Activated T-cell treated with anti-CD3 and anti-CD28 coated beads for 48 hours (primary cell): ENCODE data around the gene SIRT7.

Experiments used
- DNase-seq: peaks from one replicate; pipeline ENCODE4 v3.0.0-alpha.2; 2020; ENCODE audit warnings: low read depth

Gene SIRT7

DNA sequence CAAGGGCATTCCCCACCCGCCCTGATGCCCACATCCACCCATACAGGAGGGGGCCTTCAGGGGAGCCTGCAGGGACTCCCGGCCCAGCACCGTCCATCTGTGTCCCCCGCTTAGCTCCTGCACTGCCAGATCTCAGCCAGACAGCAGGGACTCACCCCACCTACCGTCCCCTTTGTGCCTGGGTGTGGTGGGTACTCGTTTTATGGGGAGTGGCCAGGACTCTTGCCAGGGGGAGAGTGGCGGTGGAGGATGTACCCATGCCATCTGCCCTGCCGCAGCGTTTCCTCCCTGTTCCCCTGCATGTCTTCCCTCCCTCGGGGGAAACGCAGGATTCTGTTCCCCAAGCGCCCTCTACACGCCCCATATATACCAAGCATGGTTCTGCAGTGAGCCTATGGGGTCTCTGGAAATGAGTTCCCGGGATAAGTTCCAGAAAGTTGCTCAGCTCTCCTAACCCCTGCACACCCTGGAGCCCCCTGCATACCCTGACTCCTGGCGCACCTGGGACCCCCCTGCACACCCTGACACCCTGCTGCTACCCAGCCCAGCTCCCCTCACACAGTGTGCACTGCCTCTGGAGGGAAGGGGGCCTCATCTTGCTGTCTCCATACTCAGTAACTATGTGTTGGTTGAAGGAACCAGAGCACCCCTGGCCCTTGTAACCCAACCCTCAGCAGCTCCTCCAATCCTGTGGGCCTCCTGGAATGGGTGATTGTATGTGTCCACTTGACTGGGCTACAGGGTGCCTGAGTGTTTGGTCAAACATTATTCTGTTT lies 13.8 kb upstream of the SIRT7 start:
- DNase-seq = no peak

DNA sequence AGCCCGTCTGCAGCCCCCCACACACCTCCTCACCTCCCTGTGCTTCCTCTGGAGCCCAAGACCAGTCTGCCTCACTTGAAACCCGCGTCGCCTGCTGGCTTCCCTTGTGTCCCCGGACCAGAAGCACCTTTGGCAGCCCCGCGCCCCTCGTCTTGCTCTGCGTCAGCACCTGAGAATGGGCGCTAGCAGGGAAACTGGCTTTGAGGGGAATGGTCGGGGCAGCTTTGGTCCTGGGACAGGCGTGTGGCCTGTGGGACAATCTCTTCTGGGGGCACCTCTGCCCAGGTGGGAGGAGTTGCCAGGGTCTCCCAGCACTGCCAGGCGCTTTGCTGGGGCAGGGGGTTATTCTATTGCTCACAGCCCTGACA lies 13.2 kb upstream of the SIRT7 start:
- DNase-seq = no peak

- no peak for DNase-seq
Observed at GRCh38 chr17:81930142-81931125, 12.5 kb upstream of the SIRT7 start.

GRCh38 chr17:81929253-81930141 lies 11.5 kb upstream of the SIRT7 start:
- no peak for DNase-seq

DNA sequence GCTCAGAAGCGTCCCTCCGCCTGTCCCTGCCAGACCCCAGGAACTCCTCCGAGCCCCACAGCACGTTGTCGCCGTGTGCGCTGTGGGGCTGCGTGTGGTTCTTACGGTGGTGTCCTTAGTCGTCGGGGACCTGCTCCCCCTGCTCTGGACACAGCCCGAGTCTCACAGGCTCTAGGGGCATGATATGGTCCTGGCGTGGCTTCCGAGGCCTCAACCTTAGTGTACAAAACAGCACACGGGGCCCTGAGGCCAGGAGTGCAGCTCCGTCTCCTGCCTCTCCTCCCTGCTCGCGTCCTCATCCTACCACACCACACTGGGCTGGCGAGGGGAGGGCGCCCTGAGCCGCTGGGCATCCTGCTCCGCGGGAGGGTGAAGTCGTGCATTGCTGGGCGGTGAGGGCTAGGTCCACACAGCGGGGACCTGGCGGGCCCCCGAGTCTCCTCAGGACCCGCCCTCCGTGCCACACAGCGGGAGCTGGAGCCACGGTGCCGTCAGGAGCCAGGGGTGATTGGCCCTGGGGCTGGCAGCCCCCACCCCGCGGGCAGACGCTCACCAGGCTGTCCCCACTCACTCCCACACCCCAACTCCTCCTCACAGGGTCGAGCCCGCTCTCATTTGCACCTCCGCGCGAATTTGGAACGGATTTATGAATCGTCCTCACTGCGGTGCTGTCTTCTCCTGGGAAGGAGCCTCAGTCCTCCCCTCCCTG lies 10.7 kb upstream of the SIRT7 start:
- DNase-seq = no peak

DNA sequence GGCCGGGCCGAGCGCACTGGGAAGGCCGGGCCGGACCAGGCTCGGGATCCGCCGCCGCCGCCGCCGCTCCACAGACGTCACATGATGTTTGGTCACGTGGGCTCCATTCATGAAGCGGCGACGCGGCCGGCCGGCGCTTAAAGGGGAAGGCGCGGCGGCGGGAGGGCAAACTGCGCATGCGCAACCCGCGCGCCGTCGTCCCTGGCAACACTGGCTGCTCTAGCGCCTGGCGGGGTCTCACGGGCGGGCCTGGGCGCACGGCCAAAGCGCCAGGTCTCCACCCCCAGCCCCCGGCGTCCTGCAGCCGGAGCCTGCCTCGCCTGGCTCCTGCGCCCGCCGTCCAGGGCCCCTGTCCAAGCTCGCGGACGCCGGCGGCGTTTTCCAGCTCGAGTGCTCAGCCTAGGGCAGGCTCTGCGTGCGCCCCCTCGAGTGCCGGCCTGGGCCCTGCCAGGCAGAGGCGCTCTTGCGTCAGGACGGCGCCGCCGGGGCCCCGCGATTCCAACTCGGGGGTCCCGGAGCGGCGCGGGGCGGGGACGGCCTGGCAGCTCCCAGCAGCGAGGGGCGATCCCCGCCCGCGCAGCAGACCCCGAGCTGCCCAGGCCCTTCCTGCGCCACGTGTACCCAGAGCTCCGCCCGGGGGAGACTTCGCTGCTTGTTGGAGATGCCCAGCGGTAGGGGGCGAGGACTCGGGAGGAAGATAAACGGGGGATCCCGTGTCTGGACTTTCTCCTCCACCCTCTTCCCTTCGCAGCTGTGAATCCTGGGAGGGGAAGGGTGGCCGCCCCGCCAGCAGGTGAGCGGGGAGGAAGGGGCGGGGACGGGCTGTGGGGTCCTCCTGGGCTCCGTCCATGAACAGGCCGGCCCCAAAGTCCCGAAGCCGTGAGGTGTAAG lies 9.9 kb upstream of the SIRT7 start, which contains the start of gene MAFG:
TSS of gene MAFG (minus strand) at position 83 of the 891 bp plus-strand sequence. CDS start 4,550 bp downstream, outside the sequence.
- peak; percentile 89 for DNase-seq

DNA sequence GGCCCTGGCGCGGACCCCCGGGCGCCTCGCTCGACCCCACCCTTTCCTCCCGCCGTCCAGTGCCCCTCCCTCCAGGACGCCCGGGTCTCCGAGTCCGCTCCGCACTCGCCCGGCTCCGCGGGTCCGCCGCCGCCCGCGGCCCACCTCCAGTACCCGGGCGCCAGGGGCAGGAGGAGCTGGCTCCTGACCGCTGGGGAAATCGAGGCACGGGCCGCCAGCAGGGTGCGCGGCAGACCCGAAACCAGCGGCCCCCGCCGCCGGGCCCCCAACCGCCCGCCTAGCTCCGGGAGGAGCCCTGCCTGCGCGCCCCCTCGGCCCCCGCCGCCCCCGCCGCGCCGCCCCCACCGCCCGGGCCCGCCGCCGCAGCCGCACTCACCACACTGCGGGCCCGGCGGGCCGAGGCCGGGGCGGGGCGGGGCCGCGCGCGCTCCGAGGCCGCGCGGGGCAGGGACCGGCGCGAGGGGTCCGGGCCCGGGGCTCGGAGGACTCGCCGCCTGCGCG lies 9.2 kb upstream of the SIRT7 start:
- no peak for DNase-seq

DNA sequence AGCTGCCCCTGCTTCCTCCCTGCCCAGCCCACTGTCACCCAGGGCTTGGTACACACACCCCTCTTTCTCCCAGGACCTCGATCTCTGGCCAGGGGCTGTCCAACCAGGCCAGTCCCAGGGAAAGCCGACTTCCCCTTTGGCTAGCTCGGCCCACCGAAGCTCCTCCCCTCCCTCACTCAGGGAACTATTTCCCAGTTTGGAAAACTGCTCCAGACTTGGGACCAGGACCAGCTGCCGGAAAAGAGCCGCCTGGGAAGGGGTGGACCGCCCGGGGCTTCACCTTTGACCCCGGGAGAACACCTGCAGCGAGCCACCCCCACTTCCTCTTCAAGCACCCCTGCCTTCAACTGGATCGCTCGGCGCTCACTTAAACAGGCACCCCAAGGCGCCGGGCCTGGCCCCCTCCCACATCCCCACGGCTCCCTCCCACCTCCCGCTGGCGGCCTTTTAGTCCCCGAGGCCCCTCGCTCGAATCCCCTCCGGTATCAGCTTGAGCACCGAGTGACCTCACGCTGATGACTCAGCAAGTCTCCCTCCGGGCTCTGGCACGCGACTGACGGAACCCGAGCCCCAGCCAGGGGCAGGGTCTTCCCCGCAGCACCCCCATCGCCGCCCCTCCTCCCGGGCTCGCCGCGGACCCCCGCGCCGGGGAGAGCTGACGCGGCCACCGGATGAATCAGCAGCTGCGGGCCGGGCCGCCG lies 8.6 kb upstream of the SIRT7 start:
- peak; percentile 59 for DNase-seq

GRCh38 chr17:81925860-81926450 lies 8.0 kb upstream of the SIRT7 start:
- DNase-seq = no peak

GRCh38 chr17:81924557-81925532 lies 6.9 kb upstream of the SIRT7 start:
- DNase-seq = no peak

- no peak for DNase-seq
Observed at GRCh38 chr17:81923302-81924260, 5.6 kb upstream of the SIRT7 start.

DNA sequence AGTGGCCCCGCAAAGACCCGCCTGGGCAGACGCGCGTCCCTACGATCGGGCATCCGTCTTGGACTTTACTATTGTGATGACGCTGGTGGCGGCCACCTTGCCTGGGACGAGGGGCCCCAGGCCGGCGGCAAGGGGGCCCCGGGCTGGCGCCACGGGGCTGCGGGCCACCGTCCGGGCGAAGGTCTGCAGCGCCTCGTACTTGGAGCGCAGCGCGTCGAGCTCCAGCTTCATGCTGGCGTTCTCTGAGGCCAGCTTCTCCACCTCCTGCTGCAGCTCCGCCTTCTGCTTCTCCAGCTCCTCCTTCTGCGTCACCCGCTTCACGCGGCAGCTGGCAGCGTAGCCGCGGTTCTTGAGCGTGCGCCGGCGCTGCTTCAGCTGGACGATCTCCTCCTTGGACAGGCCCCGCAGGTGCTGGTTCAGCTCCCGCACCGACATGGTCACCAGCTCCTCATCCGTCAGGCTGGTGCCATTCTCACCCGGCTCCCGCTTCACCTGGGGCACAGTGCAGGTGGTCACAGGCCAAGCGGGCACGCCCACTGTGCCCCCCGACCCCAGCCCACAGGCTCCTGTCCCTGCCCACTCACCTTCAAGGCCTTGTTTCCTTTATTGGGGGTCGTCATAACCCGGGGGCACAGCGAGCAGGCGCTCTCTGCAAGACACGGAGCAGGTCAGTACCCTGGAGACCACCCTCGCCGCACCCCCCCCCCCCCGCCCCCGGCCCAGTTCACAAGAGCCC lies 4.8 kb upstream of the SIRT7 start:
- no peak for DNase-seq

- DNase-seq = no peak
Observed at GRCh38 chr17:81921996-81922565, 4.1 kb upstream of the SIRT7 start.

- no peak for DNase-seq
Observed at GRCh38 chr17:81921537-81921862, 3.5 kb upstream of the SIRT7 start.
